HuH-7.5 (cell line): ENCODE data around the gene FGF22.
"Not testable (repeated sequence)": the region's sequence is repeated elsewhere in the genome, so short reads cannot be mapped to it uniquely, and the experiment has no call there.

Source experiments
- DNase-seq: peaks from one replicate; pipeline ENCODE4 v3.0.0; 2011; ENCODE audit warnings: low spot score

The FGF22 gene

GRCh38 chr19:639253-640160 lies at the start of gene FGF22:
TSS of gene FGF22 (plus strand) at chr19:639879. CDS start at chr19:639926, 47 bp downstream.
- peak; percentile 99 for DNase-seq

- no peak for DNase-seq
Measured at GRCh38 chr19:590396-590745, 49.3 kb upstream of the FGF22 start.

GRCh38 chr19:590750-591098 lies 49.0 kb upstream of the FGF22 start:
- no peak for DNase-seq

- peak; percentile 83 for DNase-seq
Measured at GRCh38 chr19:591099-591958, 48.4 kb upstream of the FGF22 start.

- DNase-seq: no peak
Measured at GRCh38 chr19:592101-592500, 47.6 kb upstream of the FGF22 start.

- no peak for DNase-seq
Measured at GRCh38 chr19:593055-593454, 46.6 kb upstream of the FGF22 start.

GRCh38 chr19:593505-593904 lies 46.2 kb upstream of the FGF22 start:
- no peak for DNase-seq

GRCh38 chr19:594265-594870 lies 45.3 kb upstream of the FGF22 start:
- DNase-seq: no peak

GRCh38 chr19:595326-596262 lies 44.1 kb upstream of the FGF22 start:
- DNase-seq: no peak

- no peak for DNase-seq
Measured at GRCh38 chr19:596263-596655, 43.4 kb upstream of the FGF22 start.

- DNase-seq: no peak
Measured at GRCh38 chr19:597406-598315, 42.0 kb upstream of the FGF22 start.

- no peak for DNase-seq
Measured at GRCh38 chr19:601310-601709, 38.4 kb upstream of the FGF22 start.

GRCh38 chr19:601790-602189 lies 37.9 kb upstream of the FGF22 start:
- DNase-seq: no peak

- no peak for DNase-seq
Measured at GRCh38 chr19:602391-603301, 37.0 kb upstream of the FGF22 start.

- DNase-seq: not testable (repeated sequence)
Measured at GRCh38 chr19:603302-603639, 36.4 kb upstream of the FGF22 start.

- not testable (repeated sequence) for DNase-seq
Measured at GRCh38 chr19:603779-604178, 35.9 kb upstream of the FGF22 start.

GRCh38 chr19:604355-604754 lies 35.3 kb upstream of the FGF22 start:
- no peak for DNase-seq

GRCh38 chr19:605061-605971 lies 34.4 kb upstream of the FGF22 start:
- not testable (repeated sequence) for DNase-seq
